PC-9 (cell line): ENCODE measurements around the gene MED12. TPM values are rescaled to one million over a fixed set of nuclear protein-coding genes. Genes with fewer than 3 reads are reported as not detected.

Source experiments
- BruUV-seq: library from RNA; stranded (reverse); fragments of 400-500 nt; replicated peaks from 2 replicates; lab custom pipeline; 2021; lab: Mats Ljungman, UMichigan
- CTCF ChIA-PET: fragments of 300-600 bp; sonication (Branson Sonifier 250); formaldehyde crosslinking; loops from one replicate; lab custom pipeline; 2022; ENCODE audit warnings: antibody characterized with exemption; lab: Charles Lee
- POLR2A ChIA-PET: fragments of 300-600 bp; sonication (Branson Sonifier 250); formaldehyde crosslinking; loops from one replicate; lab custom pipeline; 2022; ENCODE audit warnings: antibody characterized with exemption; ENCODE audit not compliant: unreplicated experiment; lab: Charles Lee
- DNase-seq, 2 experiments: peaks; one replicate each; pipeline versions ENCODE4 v3.0.0 to v3.0.0-alpha.2; 2015 to 2022; ENCODE audit warnings: mixed read lengths in 1 of 2
- H2AFZ ChIP-seq: fragments of 200-600 bp; sonication (generic); 2 replicates; pipeline ENCODE4 v1.8.1; 2017; ENCODE audit warnings: antibody characterized with exemption
- H3F3A ChIP-seq: fragments of 200-600 bp; sonication (generic); 2 replicates; pipeline ENCODE4 v1.8.1; 2017; ENCODE audit warnings: antibody characterized with exemption, mild to moderate bottlenecking, low read depth; ENCODE audit not compliant: insufficient read depth
- H3K27ac ChIP-seq: fragments of 200-600 bp; sonication (generic); 2 replicates; pipeline ENCODE4 v1.6.1; 2016; ENCODE audit warnings: mixed run types
- H3K27me3 ChIP-seq: fragments of 200-600 bp; sonication (generic); 2 replicates; pipeline ENCODE4 v1.6.1; 2016; ENCODE audit warnings: low read depth, mixed run types; ENCODE audit not compliant: insufficient read depth
- H3K36me3 ChIP-seq: fragments of 200-600 bp; sonication (generic); 2 replicates; pipeline ENCODE4 v1.6.1; 2016; ENCODE audit warnings: low read depth, mixed run types
- H3K4me1 ChIP-seq: fragments of 200-600 bp; sonication (generic); replicated peaks from 2 replicates; pipeline ENCODE4 v1.6.1; 2016; ENCODE audit warnings: mixed run types; ENCODE audit not compliant: insufficient read depth
- H3K4me2 ChIP-seq: fragments of 200-600 bp; sonication (generic); 2 replicates; pipeline ENCODE4 v1.6.1; 2017; ENCODE audit warnings: mixed run types
- H3K4me3 ChIP-seq: fragments of 200-600 bp; sonication (generic); 2 replicates; pipeline ENCODE4 v1.6.1; 2016; ENCODE audit warnings: mixed run types
- H3K79me2 ChIP-seq: fragments of 200-600 bp; sonication (generic); 2 replicates; pipeline ENCODE4 v1.6.1; 2017; ENCODE audit warnings: low read depth, mixed run types
- H3K9me2 ChIP-seq: fragments of 200-600 bp; sonication (generic); 2 replicates; pipeline ENCODE4 v1.8.1; 2017; ENCODE audit warnings: mild to moderate bottlenecking; ENCODE audit not compliant: insufficient read depth
- H3K9me3 ChIP-seq: fragments of 200-600 bp; sonication (generic); 2 replicates; pipeline ENCODE4 v1.8.1; 2016; ENCODE audit warnings: low read depth; ENCODE audit not compliant: insufficient read depth
- H4K20me1 ChIP-seq: fragments of 200-600 bp; sonication (generic); 2 replicates; pipeline ENCODE4 v1.8.1; 2017; ENCODE audit not compliant: insufficient read depth
- CTCF ChIP-seq: fragments of 200-600 bp; sonication (generic); conservative IDR thresholded peaks from 2 replicates; pipeline ENCODE4 v1.6.1; 2017; ENCODE audit warnings: mixed run types, antibody characterized with exemption, mild to moderate bottlenecking, moderate library complexity
- EZH2 ChIP-seq: fragments of 200-600 bp; sonication (generic); IDR thresholded peaks from 2 replicates; pipeline ENCODE4 v1.8.0; 2017; ENCODE audit warnings: antibody characterized with exemption, low read depth
- intact Hi-C: fragments of 100-400 bp; cut with micrococcal nuclease; formaldehyde crosslinking; loops from one replicate; pipeline ENCODE4 v1.10.0; 2022; ENCODE audit not compliant: unreplicated experiment
- total RNA-seq: library from RNA; stranded (reverse); gene quantifications from 2 replicates; pipeline ENCODE4 v1.2.3, GENCODE V29; 2021

The MED12 gene
- total RNA-seq, 1 experiment from 2014 or later: 51.6 TPM

DNA sequence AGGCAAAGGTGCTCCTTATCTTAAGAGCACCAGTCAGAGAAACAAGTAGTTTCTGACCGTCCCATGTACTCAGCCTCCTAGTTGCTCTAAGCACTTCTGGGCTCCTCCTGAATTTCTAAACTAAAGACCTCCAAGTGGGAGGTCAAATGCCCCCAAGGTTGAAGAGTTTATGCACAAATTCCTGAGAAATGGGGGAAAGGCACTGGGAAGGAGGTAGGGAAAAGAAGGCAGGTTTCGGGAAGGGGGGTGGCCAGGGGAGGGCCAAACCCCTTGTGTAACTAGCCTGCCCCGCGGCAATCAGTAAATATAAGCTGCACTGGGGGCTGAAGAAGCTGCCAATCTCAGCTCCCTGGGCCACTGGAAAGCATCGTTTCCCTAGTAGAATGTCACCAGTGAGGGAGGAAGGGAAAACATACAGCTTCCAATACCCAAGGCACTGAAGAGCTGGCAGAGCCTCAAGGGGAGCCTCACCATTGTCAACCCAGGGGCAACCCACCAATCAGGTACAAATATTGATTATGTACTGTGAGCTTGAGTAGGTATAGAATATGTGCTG lies 19.4 kb upstream of the MED12 start:
- no peaks in the 10 kb centered on the region for H3K36me3 ChIP-seq
- no peak overlapping the region for H3K4me3 ChIP-seq
- no peak for DNase-seq
- no peaks in the 10 kb centered on the region for H3K4me1 ChIP-seq
- BruUV-seq: no TSS peak
- ChIA-PET CTCF (no interaction called here), POLR2A (no interaction called here)
- H3F3A ChIP-seq: no peaks in the 10 kb centered on the region
- intact Hi-C loops: no loop called here
- no peak overlapping the region for H3K27ac ChIP-seq
- no peaks in the 10 kb centered on the region for H3K27me3 ChIP-seq
- no peaks in the 10 kb centered on the region for H4K20me1 ChIP-seq
- no peak overlapping the region for H3K4me2 ChIP-seq
- TF ChIP-seq EZH2 (no peak), CTCF (no peak)
- no peaks in the 10 kb centered on the region for H3K79me2 ChIP-seq
- no peaks in the 10 kb centered on the region for H3K9me2 ChIP-seq
- H2AFZ ChIP-seq: no peak overlapping the region
- no peaks in the 10 kb centered on the region for H3K9me3 ChIP-seq

DNA sequence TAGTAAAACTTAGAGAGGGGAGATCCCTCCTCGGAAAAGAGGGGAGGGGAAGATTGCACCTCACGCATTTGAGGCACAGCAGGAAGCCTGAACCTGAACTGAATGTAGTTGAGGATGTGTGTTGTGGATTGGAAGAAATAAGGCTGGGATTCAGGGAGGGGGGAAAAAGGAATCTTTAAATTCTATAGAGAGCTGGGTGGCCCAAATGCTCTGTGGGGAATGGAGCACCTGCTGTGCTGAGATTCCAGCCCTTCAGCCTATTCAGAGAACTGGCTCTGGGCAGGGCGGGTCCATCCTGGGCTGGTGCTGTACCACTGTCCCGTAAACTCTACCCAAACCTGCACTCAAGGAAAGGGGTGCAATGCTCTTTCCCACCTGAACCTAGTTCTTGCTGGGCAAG lies 18.7 kb upstream of the MED12 start:
- ChIA-PET POLR2A (no interaction called here), CTCF (no interaction called here)
- Histone ChIP-seq H3K4me3 (no peak overlapping the region), H3K79me2 (no peaks in the 10 kb centered on the region), H3K36me3 (no peaks in the 10 kb centered on the region), H3K9me2 (no peaks in the 10 kb centered on the region), H3K9me3 (no peaks in the 10 kb centered on the region), H2AFZ (no peak overlapping the region), H4K20me1 (no peaks in the 10 kb centered on the region), H3K4me2 (no peak overlapping the region), H3K27ac (no peak overlapping the region), H3F3A (no peaks in the 10 kb centered on the region), H3K4me1 (no peaks in the 10 kb centered on the region), H3K27me3 (no peaks in the 10 kb centered on the region)
- no peak for DNase-seq
- intact Hi-C loops: no loop called here
- TF ChIP-seq EZH2 (no peak), CTCF (no peak)
- BruUV-seq: no TSS peak

GRCh38 chrX:71100581-71101505 lies 17.6 kb upstream of the MED12 start:
- no peaks in the 10 kb centered on the region for H3F3A ChIP-seq
- DNase-seq: no peak
- intact Hi-C loops: no loop called here
- POLR2A ChIA-PET: no interaction called here
- no peak overlapping the region for H3K4me3 ChIP-seq
- H2AFZ ChIP-seq: no peak overlapping the region
- BruUV-seq: no TSS peak
- H3K9me2 ChIP-seq: no peaks in the 10 kb centered on the region
- CTCF ChIA-PET: interaction anchor here (0.5 to 0.6 kb wide), 2 partner anchors 130 to 230 kb away, joined by 4 read pairs; no protein-coding TSS in a partner anchor
- no peaks in the 10 kb centered on the region for H3K36me3 ChIP-seq
- H3K27ac ChIP-seq: no peak overlapping the region
- no peaks in the 10 kb centered on the region for H3K27me3 ChIP-seq
- H3K79me2 ChIP-seq: no peaks in the 10 kb centered on the region
- no peak overlapping the region for H3K4me2 ChIP-seq
- no peaks in the 10 kb centered on the region for H3K9me3 ChIP-seq
- no peaks in the 10 kb centered on the region for H3K4me1 ChIP-seq
- no peaks in the 10 kb centered on the region for H4K20me1 ChIP-seq
- TF ChIP-seq CTCF: no peak
- TF ChIP-seq EZH2: no peak
